GM11168 (cell line): ENCODE measurements around the gene TRIM27.
"Not testable (repeated sequence)": the region's sequence is repeated elsewhere in the genome, so short reads cannot be mapped to it uniquely, and the experiment has no call there.

Experiments
- in situ Hi-C: fragments of 300-500 bp; cut with MboI; formaldehyde crosslinking; loops from one replicate; pipeline ENCODE4 v1.12.0; 2022; ENCODE audit warnings: low sequenced_read_pairs; ENCODE audit not compliant: unreplicated experiment

The TRIM27 gene

DNA sequence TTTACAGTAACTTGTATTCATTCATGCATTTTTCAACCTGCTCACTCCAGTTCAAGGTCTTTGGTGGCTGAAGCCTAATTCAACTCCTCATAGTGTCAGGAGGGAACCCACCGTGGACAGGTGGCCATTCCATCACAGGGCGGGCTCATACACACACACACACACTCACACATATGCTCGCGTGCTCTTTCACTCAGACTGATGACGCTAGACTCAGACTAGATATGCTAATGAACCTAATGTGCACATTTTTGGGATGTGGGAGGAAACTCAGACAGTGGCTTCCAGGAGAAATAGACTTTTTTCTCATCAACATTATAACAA, 56.7 kb downstream of the TRIM27 start:
- in situ Hi-C loops, result loop anchor here (10.0 kb wide), 1 partner anchor 148 kb away; no protein-coding TSS in a partner anchor

GRCh38 chr6:28866205-28867085, 57.3 kb downstream of the TRIM27 start:
- in situ Hi-C loops, result loop anchor here (10.0 kb wide), 1 partner anchor 148 kb away; no protein-coding TSS in a partner anchor

DNA sequence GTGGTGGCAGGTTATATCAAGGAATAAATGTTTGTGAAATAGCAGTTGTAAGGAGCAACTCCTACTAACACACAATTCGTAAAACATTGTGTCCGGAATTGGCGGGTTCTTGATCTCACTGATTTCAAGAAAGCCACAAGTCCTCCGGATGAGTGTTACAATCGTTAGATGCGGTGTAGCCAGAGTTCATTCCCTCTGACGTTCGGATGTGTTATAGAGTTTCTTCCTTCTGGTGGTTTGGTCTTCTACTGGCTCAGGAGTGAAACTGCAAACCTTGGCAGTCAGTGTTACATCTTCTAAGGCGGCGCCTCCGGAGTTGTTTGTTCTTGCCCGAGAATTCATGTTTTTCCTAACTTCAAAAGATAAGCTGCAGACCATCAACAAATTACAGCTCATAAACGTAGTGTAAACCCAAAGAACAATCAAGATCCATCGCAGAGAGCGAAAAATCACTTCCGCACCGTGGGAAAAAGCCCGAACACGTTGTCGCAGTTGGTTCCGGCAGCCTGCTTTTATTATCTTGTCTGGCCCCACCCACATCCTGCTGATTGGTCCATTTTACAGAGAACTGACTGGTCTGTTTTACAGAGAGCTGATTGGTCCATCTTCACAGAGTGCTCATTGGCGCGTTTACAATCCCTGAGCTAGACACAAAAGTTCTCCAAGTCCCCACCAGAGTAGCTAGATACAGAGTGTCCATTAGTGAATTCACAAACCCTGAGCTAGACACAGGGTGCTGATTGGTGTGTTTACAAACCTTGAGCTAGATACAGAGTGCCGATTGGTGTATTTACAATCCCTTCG, 58.2 kb downstream of the TRIM27 start:
- in situ Hi-C loops, result loop anchor here (10.0 kb wide), 1 partner anchor 149 kb away; no protein-coding TSS in a partner anchor

- in situ Hi-C loops, result loop anchor here (10.0 kb wide), 1 partner anchor 150 kb away; no protein-coding TSS in a partner anchor
These were observed 59.4 kb downstream of the TRIM27 start for GRCh38 chr6:28864326-28864923.

DNA sequence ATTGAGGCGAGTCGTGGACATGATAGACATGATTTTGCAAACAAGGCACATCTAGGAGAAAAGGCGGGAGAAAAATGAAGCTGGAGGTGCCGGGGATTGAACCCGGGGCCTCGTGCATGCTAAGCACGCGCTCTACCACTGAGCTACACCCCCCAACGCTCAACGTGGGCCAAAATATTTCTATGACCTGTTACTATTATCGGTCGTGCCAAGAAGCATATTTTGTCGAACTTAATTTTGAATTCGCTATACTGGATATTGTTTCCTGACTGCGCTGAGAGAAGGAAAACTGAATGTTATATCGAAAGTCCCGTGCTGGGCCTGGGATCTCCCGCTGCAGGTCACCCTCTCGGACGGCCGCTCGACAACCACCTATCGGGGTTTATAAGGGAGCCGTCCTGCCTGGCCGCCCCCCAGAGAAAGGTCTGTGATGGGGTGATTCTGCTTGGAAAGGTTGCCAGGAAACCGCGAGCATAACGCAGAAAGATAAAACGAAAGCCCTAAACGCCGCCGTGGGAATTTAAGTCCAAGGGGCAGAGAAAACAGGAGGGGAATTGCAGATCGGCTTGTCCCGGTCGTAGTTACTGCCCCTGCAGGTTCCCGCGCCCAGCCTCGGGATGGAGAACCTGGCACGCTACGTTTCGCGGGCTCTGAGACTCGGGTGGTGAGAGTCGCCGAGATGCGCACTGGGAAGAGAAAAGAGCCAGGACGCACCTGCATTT, 60.0 kb downstream of the TRIM27 start:
- in situ Hi-C loops, result loop anchor here (10.0 kb wide), 1 partner anchor 151 kb away; no protein-coding TSS in a partner anchor

DNA sequence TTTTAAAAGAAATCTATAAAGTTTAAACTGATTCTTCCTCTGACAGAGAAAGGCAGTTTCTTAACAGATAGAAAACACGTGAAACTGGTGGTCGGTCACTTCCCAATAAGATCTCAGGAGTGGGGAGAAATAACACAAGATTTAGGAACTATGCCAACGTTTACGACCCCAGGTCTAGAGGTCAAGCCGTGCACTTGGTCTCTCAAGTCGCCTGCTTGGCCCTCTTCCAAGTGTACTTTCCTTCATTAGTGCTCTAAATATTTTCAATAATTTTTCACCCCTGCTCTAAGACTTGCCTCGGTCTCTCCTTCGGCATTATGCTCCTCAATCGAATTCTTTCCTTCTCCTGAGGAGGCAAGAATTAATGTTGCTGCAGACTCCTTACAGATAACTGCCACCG, 61.7 kb downstream of the TRIM27 start:
- in situ Hi-C loops, result loop anchor here (10.0 kb wide), 1 partner anchor 153 kb away; no protein-coding TSS in a partner anchor

GRCh38 chr6:28861339-28861738, 62.4 kb downstream of the TRIM27 start:
- in situ Hi-C loops, result loop anchor here (10.0 kb wide), 1 partner anchor 153 kb away; no protein-coding TSS in a partner anchor

GRCh38 chr6:28860581-28860980, 63.2 kb downstream of the TRIM27 start:
- in situ Hi-C loops, result loop anchor here (10.0 kb wide), 1 partner anchor 154 kb away; no protein-coding TSS in a partner anchor

DNA sequence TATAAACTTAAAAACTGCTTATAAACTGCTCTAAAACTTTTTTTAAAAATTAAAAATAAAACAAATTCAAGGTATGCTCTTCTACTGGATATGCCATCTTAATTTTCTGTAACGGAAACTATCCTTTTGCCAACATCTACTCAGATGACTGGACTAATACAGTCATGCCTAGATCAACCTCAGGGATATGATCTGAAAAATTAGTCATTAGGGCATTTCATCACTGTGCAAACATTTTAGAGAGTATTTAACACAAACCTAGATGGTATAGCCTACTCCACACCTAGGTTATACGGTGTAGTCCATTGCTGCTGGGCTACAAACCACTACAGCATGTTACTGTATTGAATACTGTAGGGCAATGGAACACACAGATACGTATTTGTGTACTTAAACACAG, 64.8 kb downstream of the TRIM27 start:
- in situ Hi-C loops, result no loop called here

GRCh38 chr6:28856620-28857005, 67.2 kb downstream of the TRIM27 start:
- in situ Hi-C loops, result no loop called here

- in situ Hi-C loops, result not testable (repeated sequence)
These were observed 69.4 kb downstream of the TRIM27 start for GRCh38 chr6:28854405-28854804.
